Measurements from ENCODE around the gene C11orf16. TPM values are rescaled to one million over a fixed set of nuclear protein-coding genes. Genes with fewer than 3 reads are reported as not detected.

The C11orf16 gene
- total RNA-seq, 1 donor from 2014 or later = not detected

GRCh38 chr11:8973121-8973520, 40.4 kb upstream of the C11orf16 start:
- no peak overlapping the region for H3K27ac ChIP-seq (ENCODE audit: low read depth, low read length)
- no peak overlapping the region for H3K27ac Mint-ChIP-seq (ENCODE audit: unreplicated experiment)
- H3K36me3 ChIP-seq (ENCODE audit: insufficient read depth, low read length) = no peaks in the 10 kb centered on the region
- H3K4me1 ChIP-seq (ENCODE audit: insufficient read depth, low read length) = no peaks in the 10 kb centered on the region
- no peak overlapping the region for H2AFZ ChIP-seq (ENCODE audit: low read depth, low read length)
- H3K9me3 Mint-ChIP-seq (ENCODE audit: unreplicated experiment) = no peaks in the 10 kb centered on the region
- no peak overlapping the region for H3K4me3 Mint-ChIP-seq (ENCODE audit: unreplicated experiment)
- no peaks in the 10 kb centered on the region for H3K36me3 Mint-ChIP-seq (ENCODE audit: low read depth, unreplicated experiment)
- no peak overlapping the region for H3K4me2 ChIP-seq (ENCODE audit: low read length)
- H3K9ac ChIP-seq (ENCODE audit: low read length) = no peak overlapping the region
- H3K27me3 Mint-ChIP-seq (ENCODE audit: low read depth, unreplicated experiment) = peaks cover 1% of the 10 kb centered on the region
- FAIRE-seq (no peak), DNase-seq (ENCODE audit: low read depth) (no peak)
- H3K4me1 Mint-ChIP-seq (ENCODE audit: low read depth, unreplicated experiment) = no peaks in the 10 kb centered on the region
- H3K4me3 ChIP-seq (ENCODE audit: insufficient read depth, low read depth, low read length) = no peak overlapping the region
- no peaks in the 10 kb centered on the region for H3K79me2 ChIP-seq (ENCODE audit: insufficient read depth, low read length)
- H3K9me3 ChIP-seq (ENCODE audit: insufficient read depth, low read depth, low read length) = no peaks in the 10 kb centered on the region
- H3K27me3 ChIP-seq (ENCODE audit: insufficient read depth, low read length) = no peaks in the 10 kb centered on the region
- TF ChIP-seq CTCF (IDR thresholded peaks at IDR 0.05; ENCODE audit: insufficient read depth, low read depth, low read length) (no peak), EZH2 (IDR thresholded peaks at IDR 0.05; ENCODE audit: insufficient read depth, low read length) (no peak)
- H4K20me1 ChIP-seq (ENCODE audit: insufficient read depth, low read length) = no peaks in the 10 kb centered on the region

GRCh38 chr11:8971924-8972316, 39.2 kb upstream of the C11orf16 start:
- Histone ChIP-seq H3K27ac (ENCODE audit: low read depth, low read length) (no peak overlapping the region), H3K4me3 (ENCODE audit: insufficient read depth, low read depth, low read length) (no peak overlapping the region), H3K79me2 (ENCODE audit: insufficient read depth, low read length) (no peaks in the 10 kb centered on the region), H3K4me2 (ENCODE audit: low read length) (no peak overlapping the region), H3K27me3 (ENCODE audit: insufficient read depth, low read length) (no peaks in the 10 kb centered on the region), H2AFZ (ENCODE audit: low read depth, low read length) (no peak overlapping the region), H3K36me3 (ENCODE audit: insufficient read depth, low read length) (no peaks in the 10 kb centered on the region), H3K9me3 (ENCODE audit: insufficient read depth, low read depth, low read length) (no peaks in the 10 kb centered on the region), H3K9ac (ENCODE audit: low read length) (no peak overlapping the region), H4K20me1 (ENCODE audit: insufficient read depth, low read length) (no peaks in the 10 kb centered on the region), H3K4me1 (ENCODE audit: insufficient read depth, low read length) (no peaks in the 10 kb centered on the region)
- H3K36me3 Mint-ChIP-seq (ENCODE audit: low read depth, unreplicated experiment) = no peaks in the 10 kb centered on the region
- H3K4me3 Mint-ChIP-seq (ENCODE audit: unreplicated experiment) = no peak overlapping the region
- TF ChIP-seq CTCF (IDR thresholded peaks at IDR 0.05; ENCODE audit: insufficient read depth, low read depth, low read length) (no peak), EZH2 (IDR thresholded peaks at IDR 0.05; ENCODE audit: insufficient read depth, low read length) (no peak)
- no peaks in the 10 kb centered on the region for H3K9me3 Mint-ChIP-seq (ENCODE audit: unreplicated experiment)
- H3K27me3 Mint-ChIP-seq (ENCODE audit: low read depth, unreplicated experiment) = peaks cover 1% of the 10 kb centered on the region
- H3K27ac Mint-ChIP-seq (ENCODE audit: unreplicated experiment) = no peak overlapping the region
- no peaks in the 10 kb centered on the region for H3K4me1 Mint-ChIP-seq (ENCODE audit: low read depth, unreplicated experiment)
- FAIRE-seq (no peak), DNase-seq (ENCODE audit: low read depth) (no peak)

GRCh38 chr11:8971196-8971923, 38.6 kb upstream of the C11orf16 start:
- H3K79me2 ChIP-seq (ENCODE audit: insufficient read depth, low read length) = no peaks in the 10 kb centered on the region
- H3K4me3 ChIP-seq (ENCODE audit: insufficient read depth, low read depth, low read length) = no peak overlapping the region
- H3K27me3 ChIP-seq (ENCODE audit: insufficient read depth, low read length) = no peaks in the 10 kb centered on the region
- H3K36me3 Mint-ChIP-seq (ENCODE audit: low read depth, unreplicated experiment) = no peaks in the 10 kb centered on the region
- H3K4me2 ChIP-seq (ENCODE audit: low read length) = no peak overlapping the region
- H3K4me1 ChIP-seq (ENCODE audit: insufficient read depth, low read length) = no peaks in the 10 kb centered on the region
- H3K27ac Mint-ChIP-seq (ENCODE audit: unreplicated experiment) = no peak overlapping the region
- FAIRE-seq = no peak
- no peaks in the 10 kb centered on the region for H3K9me3 Mint-ChIP-seq (ENCODE audit: unreplicated experiment)
- H3K4me3 Mint-ChIP-seq (ENCODE audit: unreplicated experiment) = no peak overlapping the region
- H3K9ac ChIP-seq (ENCODE audit: low read length) = no peak overlapping the region
- H3K9me3 ChIP-seq (ENCODE audit: insufficient read depth, low read depth, low read length) = no peaks in the 10 kb centered on the region
- no peak overlapping the region for H3K27ac ChIP-seq (ENCODE audit: low read depth, low read length)
- no peak for DNase-seq (ENCODE audit: low read depth)
- no peaks in the 10 kb centered on the region for H3K4me1 Mint-ChIP-seq (ENCODE audit: low read depth, unreplicated experiment)
- H4K20me1 ChIP-seq (ENCODE audit: insufficient read depth, low read length) = no peaks in the 10 kb centered on the region
- no peaks in the 10 kb centered on the region for H3K36me3 ChIP-seq (ENCODE audit: insufficient read depth, low read length)
- H2AFZ ChIP-seq (ENCODE audit: low read depth, low read length) = no peak overlapping the region
- H3K27me3 Mint-ChIP-seq (ENCODE audit: low read depth, unreplicated experiment) = peaks cover 1% of the 10 kb centered on the region
- no peak for TF ChIP-seq CTCF (IDR thresholded peaks at IDR 0.05; ENCODE audit: insufficient read depth, low read depth, low read length)
- no peak for TF ChIP-seq EZH2 (IDR thresholded peaks at IDR 0.05; ENCODE audit: insufficient read depth, low read length)
